Esophagus muscularis mucosa (tissue), 4 donors: Measurements from ENCODE around the gene OXER1. TPM values are rescaled to one million over a fixed set of nuclear protein-coding genes. Genes with fewer than 3 reads are reported as not detected.
"Not testable (repeated sequence)": the region's sequence is repeated elsewhere in the genome, so short reads cannot be mapped to it uniquely, and the experiment has no call there.

Experiments used
- DNase-seq: peaks from one replicate; pipeline ENCODE4 v3.0.0-alpha.2; 2017; ENCODE audit errors: extremely low spot score
- H3K27ac ChIP-seq, 4 donors: fragments of 200-600 bp; sonication (generic); replicated peaks in 1 of 4; 1 replicate in 3 of 4; 2 replicates in 1 of 4; pipeline ENCODE4 v1.5.1; 2016 to 2019; ENCODE audit warnings: mild to moderate bottlenecking in 1 of 4
- H3K27me3 ChIP-seq, 4 donors: fragments of 200-600 bp; sonication (generic); one replicate each; pipeline versions ENCODE4 v1.5.1 to v1.6.0; 2016 to 2019
- H3K36me3 ChIP-seq, 4 donors: fragments of 200-600 bp; sonication (generic); one replicate each; pipeline ENCODE4 v1.5.1; 2016 to 2019
- H3K4me1 ChIP-seq, 4 donors: fragments of 200-600 bp; sonication (generic); one replicate each; pipeline ENCODE4 v1.5.1; 2016 to 2019
- H3K4me3 ChIP-seq, 4 donors: fragments of 200-600 bp; sonication (generic); 1 replicate in 2 of 4; 2 replicates in 2 of 4; pipeline ENCODE4 v1.5.1; 2016 to 2019; ENCODE audit warnings: mild to moderate bottlenecking in 4 of 4, moderate library complexity in 1 of 4
- H3K9me3 ChIP-seq, 4 donors: fragments of 200-600 bp; sonication (generic); 1 replicate in 3 of 4; 2 replicates in 1 of 4; pipeline ENCODE4 v1.5.1; 2016 to 2019
- EP300 ChIP-seq: sonication (generic); formaldehyde crosslinking; IDR thresholded peaks from one replicate; pipeline ENCODE4 v1.6.1; 2017; ENCODE audit warnings: antibody characterized with exemption
- POLR2A ChIP-seq: fragments of 450-650 bp; IDR thresholded peaks from one replicate; pipeline ENCODE4 v1.6.1; 2017; ENCODE audit warnings: antibody characterized with exemption, moderate library complexity, mild to moderate bottlenecking, low read depth
- POLR2AphosphoS5 ChIP-seq, 2 donors: sonication (generic); formaldehyde crosslinking; IDR thresholded peaks; one replicate each; pipeline ENCODE4 v1.6.1; 2017; ENCODE audit warnings: antibody characterized with exemption in 2 of 2
- WGBS: methylation state at CpG from one replicate; pipeline ENCODE4 v1.1.5; 2018; 5-methylcytosine and 5-hydroxymethylcytosine counted together
- intact Hi-C: fragments of 100-400 bp; cut with DNase I; formaldehyde crosslinking; loops from one replicate; pipeline ENCODE4 v1.15.1; 2023
- total RNA-seq, 4 donors: library from RNA; depleted of rRNA; stranded (reverse); fragments of >200 nt; gene quantifications; one replicate each; pipeline versions ENCODE4 v1.1.0 to v1.2.1, GENCODE V29; 2016
- TF ChIP-seq, protein P1 (sequence below), 3 experiments: fragments of 200-600 bp in 2 of 3; fragments of 450-650 bp in 1 of 3; sonication (generic) in 2 of 3; IDR thresholded peaks; one replicate each; pipeline ENCODE4 v1.5.1; 2017 to 2019; ENCODE audit warnings: antibody characterized with exemption in 3 of 3, mild to moderate bottlenecking in 2 of 3, moderate library complexity in 1 of 3

Gene OXER1
- total RNA-seq, 4 donors from 2014 or later = 0.42 to 1.3 (median 0.61) TPM

- intact Hi-C loops = no loop called here
- peaks cover 4 to 27% (median 9%) of the 10 kb centered on the region in 4 donors for H3K36me3 ChIP-seq
- no peaks in the 10 kb centered on the region for H3K9me3 ChIP-seq
- no peak overlapping the region for H3K4me3 ChIP-seq
- H3K27me3 ChIP-seq = no peaks in the 10 kb centered on the region
- TF ChIP-seq, protein P1, sequence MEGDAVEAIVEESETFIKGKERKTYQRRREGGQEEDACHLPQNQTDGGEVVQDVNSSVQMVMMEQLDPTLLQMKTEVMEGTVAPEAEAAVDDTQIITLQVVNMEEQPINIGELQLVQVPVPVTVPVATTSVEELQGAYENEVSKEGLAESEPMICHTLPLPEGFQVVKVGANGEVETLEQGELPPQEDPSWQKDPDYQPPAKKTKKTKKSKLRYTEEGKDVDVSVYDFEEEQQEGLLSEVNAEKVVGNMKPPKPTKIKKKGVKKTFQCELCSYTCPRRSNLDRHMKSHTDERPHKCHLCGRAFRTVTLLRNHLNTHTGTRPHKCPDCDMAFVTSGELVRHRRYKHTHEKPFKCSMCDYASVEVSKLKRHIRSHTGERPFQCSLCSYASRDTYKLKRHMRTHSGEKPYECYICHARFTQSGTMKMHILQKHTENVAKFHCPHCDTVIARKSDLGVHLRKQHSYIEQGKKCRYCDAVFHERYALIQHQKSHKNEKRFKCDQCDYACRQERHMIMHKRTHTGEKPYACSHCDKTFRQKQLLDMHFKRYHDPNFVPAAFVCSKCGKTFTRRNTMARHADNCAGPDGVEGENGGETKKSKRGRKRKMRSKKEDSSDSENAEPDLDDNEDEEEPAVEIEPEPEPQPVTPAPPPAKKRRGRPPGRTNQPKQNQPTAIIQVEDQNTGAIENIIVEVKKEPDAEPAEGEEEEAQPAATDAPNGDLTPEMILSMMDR (IDR thresholded peaks at IDR 0.05) = no peak
- no peak for TF ChIP-seq POLR2A
- TF ChIP-seq EP300 = no peak
- TF ChIP-seq POLR2AphosphoS5 (IDR thresholded peaks at IDR 0.05) = no peak
- no peaks in the 10 kb centered on the region for H3K4me1 ChIP-seq
- 69% methylated on average over 2 of the region's 2 CpGs for WGBS
- H3K27ac ChIP-seq = no peak overlapping the region
- DNase-seq = peak; percentile 42
These were observed 20.9 kb downstream of the OXER1 start for GRCh38 chr2:42742740-42743658.

- Histone ChIP-seq H3K4me3 (no peak overlapping the region), H3K27ac (no peak overlapping the region), H3K9me3 (no peaks in the 10 kb centered on the region), H3K27me3 (no peaks in the 10 kb centered on the region), H3K36me3 (peaks cover 0 to 36% (median 13%) of the 10 kb centered on the region in 4 donors), H3K4me1 (no peaks in the 10 kb centered on the region)
- 94% methylated on average over 3 of the region's 3 CpGs for WGBS
- TF ChIP-seq POLR2A (no peak), EP300 (no peak), POLR2AphosphoS5 (IDR thresholded peaks at IDR 0.05) (no peak)
- TF ChIP-seq, protein P1 (IDR thresholded peaks at IDR 0.05) = no peak
- intact Hi-C loops = no loop called here
- DNase-seq = no peak
These were observed 22.8 kb downstream of the OXER1 start for GRCh38 chr2:42741140-42741539.

DNA sequence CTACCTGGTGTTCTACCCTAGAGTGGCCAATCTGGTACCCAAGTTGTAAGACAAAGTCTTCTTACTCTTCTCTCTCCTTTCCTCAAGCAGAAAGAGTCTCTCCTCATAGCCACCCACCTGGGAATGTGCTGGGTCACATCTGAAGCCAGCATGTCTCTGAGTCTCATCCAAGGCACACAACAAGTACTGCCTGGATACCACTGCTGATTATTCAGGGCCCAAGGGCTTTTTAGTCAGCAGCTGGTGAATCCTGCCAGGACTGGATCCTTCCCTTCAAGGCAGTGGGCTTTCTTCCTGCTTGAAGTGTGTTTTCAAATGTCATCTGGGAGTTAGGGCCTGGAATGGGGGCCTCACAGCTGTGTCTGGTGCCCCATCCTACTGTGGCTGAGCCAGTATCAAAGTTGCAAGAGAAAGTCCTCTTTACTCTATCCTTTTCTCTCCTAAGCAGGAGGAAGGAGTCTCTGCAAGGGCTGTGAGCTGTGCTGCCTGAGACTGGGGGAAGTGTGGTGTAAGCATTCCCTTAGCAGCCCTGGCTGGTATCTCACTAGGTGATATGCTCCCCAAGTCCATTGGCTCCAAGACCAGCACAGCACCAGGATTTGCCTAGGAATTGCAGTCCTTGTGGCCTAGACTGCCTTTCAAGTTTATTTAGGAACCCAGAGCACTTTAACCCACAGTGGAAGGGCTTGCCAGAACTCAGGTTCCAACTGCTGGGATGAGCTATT is 27.2 kb downstream of the OXER1 start:
- no peak overlapping the region for H3K27ac ChIP-seq
- no peaks in the 10 kb centered on the region for H3K27me3 ChIP-seq
- peak; percentile 39 for DNase-seq
- intact Hi-C loops = no loop called here
- peaks cover 0 to 10% (median 2%) of the 10 kb centered on the region in 4 donors for H3K9me3 ChIP-seq
- H3K4me1 ChIP-seq = no peaks in the 10 kb centered on the region
- TF ChIP-seq POLR2AphosphoS5 (IDR thresholded peaks at IDR 0.05) = no peak
- TF ChIP-seq EP300 = no peak
- TF ChIP-seq, protein P1 (IDR thresholded peaks at IDR 0.05) = no peak
- TF ChIP-seq POLR2A = no peak
- no peak overlapping the region for H3K4me3 ChIP-seq
- H3K36me3 ChIP-seq = peaks cover 0 to 61% (median 19%) of the 10 kb centered on the region in 4 donors

GRCh38 chr2:42733852-42734251 is 30.1 kb downstream of the OXER1 start:
- DNase-seq = no peak
- H3K27ac ChIP-seq = no peak overlapping the region
- H3K27me3 ChIP-seq = no peaks in the 10 kb centered on the region
- no peak for TF ChIP-seq POLR2AphosphoS5 (IDR thresholded peaks at IDR 0.05)
- no peak for TF ChIP-seq EP300
- TF ChIP-seq, protein P1 (IDR thresholded peaks at IDR 0.05) = no peak
- no peak for TF ChIP-seq POLR2A
- no peaks in the 10 kb centered on the region for H3K4me1 ChIP-seq
- peaks cover 0 to 16% (median 5%) of the 10 kb centered on the region in 4 donors for H3K9me3 ChIP-seq
- intact Hi-C loops = no loop called here
- H3K4me3 ChIP-seq = no peak overlapping the region
- WGBS = 96% methylated on average over 1 of the region's 1 CpG
- H3K36me3 ChIP-seq = peaks cover 0 to 50% (median 13%) of the 10 kb centered on the region in 4 donors

DNA sequence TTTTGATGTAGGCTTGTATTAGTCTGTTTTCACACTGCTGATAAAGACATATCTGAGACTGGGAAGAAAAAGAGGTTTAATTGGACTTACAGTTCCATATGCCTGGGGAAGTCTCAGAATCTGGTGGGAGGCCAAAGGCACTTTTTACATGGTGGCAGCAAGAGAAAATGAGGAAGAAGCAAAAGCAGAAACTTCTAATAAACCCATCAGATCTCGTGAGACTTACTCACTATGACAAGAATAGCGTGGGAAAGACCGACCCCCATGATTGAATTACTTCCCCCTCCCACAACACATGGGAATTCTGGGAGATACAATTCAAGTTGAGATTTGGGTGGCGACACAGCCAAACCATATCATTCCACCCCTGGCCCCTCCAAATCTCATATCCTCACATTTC is 32.6 kb downstream of the OXER1 start:
- peaks cover 0 to 41% (median 7%) of the 10 kb centered on the region in 4 donors for H3K36me3 ChIP-seq
- H3K4me1 ChIP-seq, intact Hi-C loops, H3K27ac ChIP-seq, H3K4me3 ChIP-seq, DNase-seq, H3K27me3 ChIP-seq: not testable (repeated sequence)
- peaks cover 0 to 16% (median 5%) of the 10 kb centered on the region in 4 donors for H3K9me3 ChIP-seq
- WGBS = 91% methylated on average over 4 of the region's 4 CpGs
